Measurements from ENCODE around the gene FABP2. TPM values are rescaled to one million over a fixed set of nuclear protein-coding genes. Genes with fewer than 3 reads are reported as not detected.
A peak's percentile ranks its signal among the peaks of the same experiment; 100 is the strongest.
"Not testable (repeated sequence)": the region's sequence is repeated elsewhere in the genome, so short reads cannot be mapped to it uniquely, and the experiment has no call there.

FABP2 gene
- total RNA-seq, 2 experiments from 2014 or later, result not detected

DNA sequence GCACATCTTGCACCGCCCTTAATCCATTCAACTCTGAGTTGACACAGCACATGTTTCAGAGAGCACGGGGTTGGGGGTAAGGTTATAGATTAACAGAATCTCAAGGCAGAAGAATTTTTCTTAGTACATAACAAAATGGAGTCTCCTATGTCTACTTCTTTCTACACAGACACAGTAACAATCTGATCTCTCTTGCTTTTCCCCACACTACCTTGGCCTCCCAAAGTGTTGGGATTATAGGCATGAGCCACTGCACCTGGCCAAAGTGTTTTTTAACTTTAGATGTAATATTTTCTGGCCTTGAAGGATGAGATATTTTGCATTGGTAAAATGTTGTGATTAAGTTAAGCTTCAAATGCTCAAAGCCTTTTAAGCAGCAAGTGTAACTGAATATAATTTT lies 21.4 kb upstream of the FABP2 start:
- ATAC-seq; H3K27ac Mint-ChIP-seq; CTCF ChIA-PET; H3K27me3 Mint-ChIP-seq (ENCODE audit: low read depth); H3K4me3 Mint-ChIP-seq; H3K4me1 Mint-ChIP-seq (ENCODE audit: low read depth); POLR2A ChIA-PET; H3K9me3 Mint-ChIP-seq (ENCODE audit: insufficient read depth); DNase-seq; H3K36me3 Mint-ChIP-seq (ENCODE audit: low read depth): not testable (repeated sequence)

DNA sequence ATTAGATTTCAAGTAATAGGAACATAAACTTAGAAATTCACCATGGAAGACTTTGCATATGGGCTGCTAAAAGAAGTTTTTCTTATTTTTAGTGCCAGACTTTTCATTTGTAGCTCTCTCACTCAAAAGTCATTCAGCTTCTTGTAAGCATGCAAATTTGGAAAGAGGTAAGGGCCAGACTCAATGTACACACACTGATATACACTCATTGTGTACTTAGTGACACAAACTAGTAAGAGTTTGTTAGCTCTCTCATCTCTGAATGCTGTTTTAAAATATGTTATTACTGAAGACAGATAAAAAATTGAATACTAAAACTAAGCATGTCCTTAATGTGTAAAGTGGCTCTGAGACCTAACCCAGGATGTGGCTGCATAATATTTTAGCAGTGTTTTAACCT lies 18.0 kb upstream of the FABP2 start:
- POLR2A ChIA-PET; DNase-seq; H3K27ac Mint-ChIP-seq; H3K4me1 Mint-ChIP-seq (ENCODE audit: low read depth); H3K27me3 Mint-ChIP-seq (ENCODE audit: low read depth); H3K9me3 Mint-ChIP-seq (ENCODE audit: insufficient read depth); H3K36me3 Mint-ChIP-seq (ENCODE audit: low read depth); H3K4me3 Mint-ChIP-seq; ATAC-seq; CTCF ChIA-PET: not testable (repeated sequence)

DNA sequence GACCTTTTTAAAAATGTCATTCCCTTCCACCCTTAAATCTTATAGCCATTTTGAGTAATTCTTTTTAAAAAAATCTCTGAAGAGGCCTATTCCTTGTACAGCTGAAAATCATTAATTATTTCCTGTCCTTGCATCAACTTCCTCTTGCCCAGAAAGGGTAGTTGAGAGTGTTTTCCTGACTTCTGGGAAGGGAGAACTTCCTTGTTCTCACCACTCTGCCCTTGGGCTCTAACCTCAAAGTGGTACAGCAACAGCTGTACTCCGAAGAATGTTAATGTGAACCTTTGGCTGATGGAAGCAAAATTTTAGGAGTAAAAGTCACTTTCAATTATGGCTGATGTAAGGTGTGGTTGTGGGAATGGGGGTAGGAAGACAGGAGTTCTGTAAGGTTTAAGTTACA lies 15.1 kb upstream of the FABP2 start:
- ATAC-seq, result no peak
- no peak overlapping the region for H3K27ac Mint-ChIP-seq

DNA sequence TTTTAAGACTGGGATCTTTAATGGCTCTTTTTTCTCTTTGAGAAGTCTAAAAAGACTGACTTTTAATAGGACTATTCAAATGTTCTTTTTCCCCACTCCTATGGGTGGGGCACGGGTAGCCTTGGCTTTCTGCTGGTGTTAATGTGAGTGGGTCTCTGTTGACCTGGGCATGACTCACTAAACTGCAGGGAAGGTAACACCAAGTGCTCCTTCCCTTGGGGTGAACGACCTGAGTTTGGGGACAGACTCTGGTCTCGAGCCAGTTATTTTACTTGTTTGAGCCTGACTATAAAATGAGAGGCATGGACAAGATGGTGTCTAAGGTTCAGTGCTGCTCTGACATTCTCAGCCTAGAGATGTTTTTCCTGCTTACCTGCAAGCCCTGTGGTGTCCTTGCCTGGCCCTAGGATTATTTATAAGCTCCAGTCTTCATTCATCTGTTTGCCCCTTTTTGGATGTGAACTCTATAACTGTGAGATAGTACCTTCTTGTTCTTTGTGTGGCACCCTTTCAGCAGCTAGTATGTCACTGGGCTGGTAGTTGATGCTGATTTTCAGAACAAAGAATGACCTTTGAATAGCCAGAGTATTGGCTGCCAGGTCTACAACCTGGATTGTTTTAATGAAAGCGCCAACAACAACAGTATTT lies 14.5 kb upstream of the FABP2 start:
- H3K36me3 Mint-ChIP-seq (ENCODE audit: low read depth); H3K27me3 Mint-ChIP-seq (ENCODE audit: low read depth); H3K27ac Mint-ChIP-seq; H3K9me3 Mint-ChIP-seq (ENCODE audit: insufficient read depth); H3K4me3 Mint-ChIP-seq; DNase-seq; ATAC-seq; H3K4me1 Mint-ChIP-seq (ENCODE audit: low read depth); CTCF ChIA-PET: not testable (repeated sequence)
- POLR2A ChIA-PET, result interaction anchor here (0.6 kb wide), 1 partner anchor 745 kb away, joined by 5 read pairs; no protein-coding TSS in a partner anchor

More for the DNA sequence above, 15.1 kb upstream of the FABP2 start:
- POLR2A ChIA-PET, result no interaction called here
- Mint-ChIP-seq H3K9me3 (ENCODE audit: insufficient read depth) (no peaks in the 10 kb centered on the region), H3K4me1 (ENCODE audit: low read depth) (peaks cover 4% of the 10 kb centered on the region), H3K36me3 (ENCODE audit: low read depth) (no peaks in the 10 kb centered on the region), H3K27me3 (ENCODE audit: low read depth) (no peaks in the 10 kb centered on the region), H3K4me3 (no peak overlapping the region)
- no peak for DNase-seq
- CTCF ChIA-PET, result no interaction called here

DNA sequence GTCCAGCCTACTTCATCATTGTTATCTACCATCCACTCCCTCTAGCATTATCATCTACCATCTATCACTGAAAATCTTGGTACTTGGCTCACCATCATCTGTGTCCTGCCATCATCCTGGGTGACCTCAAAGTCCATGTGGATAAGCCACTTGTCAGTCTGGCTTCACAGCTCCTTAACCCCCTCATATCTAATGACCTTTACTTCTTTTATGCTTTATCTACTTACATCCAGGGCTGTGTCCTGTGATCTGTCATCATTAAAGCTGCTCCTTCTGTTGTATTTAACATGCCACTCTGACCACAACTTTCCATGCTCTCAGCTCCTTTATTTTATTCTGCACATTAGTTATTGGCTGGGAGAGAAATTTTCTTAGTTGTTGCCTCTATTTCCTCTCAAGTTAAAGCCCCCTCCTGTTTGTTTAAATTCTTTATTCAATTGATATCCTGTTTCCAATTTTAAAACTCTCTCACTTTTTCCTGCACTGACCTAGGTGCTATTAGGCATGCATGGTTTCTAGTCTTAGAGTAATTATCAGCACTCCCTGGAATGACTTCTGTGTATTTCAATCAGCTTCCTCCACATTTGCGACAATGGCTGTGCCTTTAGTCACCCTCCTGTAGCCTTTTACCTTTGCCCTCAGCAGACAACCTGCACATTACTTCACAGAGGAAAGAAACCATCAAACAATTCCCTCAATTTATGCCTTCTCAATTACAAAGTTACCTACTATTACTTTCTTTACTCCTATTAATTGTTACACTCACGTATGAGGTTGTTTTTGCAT lies 8.1 kb upstream of the FABP2 start:
- H3K4me1 Mint-ChIP-seq (ENCODE audit: low read depth), result no peaks in the 10 kb centered on the region
- no peaks in the 10 kb centered on the region for H3K36me3 Mint-ChIP-seq (ENCODE audit: low read depth)
- peaks cover 16% of the 10 kb centered on the region for H3K27me3 Mint-ChIP-seq (ENCODE audit: low read depth)
- POLR2A ChIA-PET, result no interaction called here
- no peaks in the 10 kb centered on the region for H3K9me3 Mint-ChIP-seq (ENCODE audit: insufficient read depth)
- ATAC-seq, result no peak
- no peak overlapping the region for H3K27ac Mint-ChIP-seq
- CTCF ChIA-PET, result no interaction called here
- H3K4me3 Mint-ChIP-seq, result no peak overlapping the region
- no peak for DNase-seq

DNA sequence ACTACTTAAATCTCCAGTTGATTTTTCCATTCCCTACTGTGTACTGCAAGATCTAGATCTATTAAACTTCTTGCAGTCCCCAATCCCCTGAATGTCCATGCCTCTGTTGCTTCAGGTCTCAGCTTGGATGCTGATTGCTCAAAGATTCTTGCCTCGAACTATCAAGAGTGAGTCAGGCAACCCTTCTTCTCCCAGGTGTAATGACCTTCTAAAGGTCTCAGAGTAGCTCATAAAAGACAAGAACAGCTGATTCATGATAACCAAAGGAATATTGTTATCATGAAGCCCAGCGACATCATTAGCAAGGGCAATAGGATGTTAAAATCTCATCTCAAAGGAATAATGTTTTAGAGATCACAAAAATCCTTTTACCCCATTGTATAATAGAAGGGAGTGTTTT lies 6.8 kb upstream of the FABP2 start:
- H3K36me3 Mint-ChIP-seq (ENCODE audit: low read depth), result no peaks in the 10 kb centered on the region
- ATAC-seq (no peak), DNase-seq (no peak)
- H3K27ac Mint-ChIP-seq, result no peak overlapping the region
- H3K4me1 Mint-ChIP-seq (ENCODE audit: low read depth), result no peaks in the 10 kb centered on the region
- H3K27me3 Mint-ChIP-seq (ENCODE audit: low read depth), result peaks cover 16% of the 10 kb centered on the region
- H3K9me3 Mint-ChIP-seq (ENCODE audit: insufficient read depth), result no peaks in the 10 kb centered on the region
- ChIA-PET CTCF (no interaction called here), POLR2A (no interaction called here)
- no peak overlapping the region for H3K4me3 Mint-ChIP-seq

DNA sequence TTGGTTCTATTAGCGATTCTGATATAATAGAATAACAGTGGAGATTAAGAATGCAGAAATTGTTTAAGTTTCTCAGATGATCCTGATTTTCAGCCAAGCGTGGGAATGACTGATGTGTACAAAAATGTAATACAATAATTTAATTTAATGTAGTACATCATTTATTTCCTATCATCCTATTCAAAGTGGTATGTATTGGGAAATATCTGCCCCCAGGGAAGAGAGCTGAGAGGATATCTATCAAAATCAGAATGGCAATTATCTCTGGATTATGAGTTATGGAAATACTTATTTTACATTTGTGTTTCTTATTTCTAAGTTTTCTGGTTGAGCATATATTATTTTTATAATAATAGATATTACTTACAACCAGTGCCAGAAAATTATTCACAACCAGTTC lies 3.9 kb downstream of the FABP2 start:
- H3K4me3 Mint-ChIP-seq, result no peak overlapping the region
- DNase-seq, result no peak
- ChIA-PET CTCF (no interaction called here), POLR2A (no interaction called here)
- H3K36me3 Mint-ChIP-seq (ENCODE audit: low read depth), result no peaks in the 10 kb centered on the region
- no peak overlapping the region for H3K27ac Mint-ChIP-seq
- H3K27me3 Mint-ChIP-seq (ENCODE audit: low read depth), result peaks cover 37% of the 10 kb centered on the region
- no peaks in the 10 kb centered on the region for H3K4me1 Mint-ChIP-seq (ENCODE audit: low read depth)
- H3K9me3 Mint-ChIP-seq (ENCODE audit: insufficient read depth), result no peaks in the 10 kb centered on the region
- ATAC-seq, result no peak

DNA sequence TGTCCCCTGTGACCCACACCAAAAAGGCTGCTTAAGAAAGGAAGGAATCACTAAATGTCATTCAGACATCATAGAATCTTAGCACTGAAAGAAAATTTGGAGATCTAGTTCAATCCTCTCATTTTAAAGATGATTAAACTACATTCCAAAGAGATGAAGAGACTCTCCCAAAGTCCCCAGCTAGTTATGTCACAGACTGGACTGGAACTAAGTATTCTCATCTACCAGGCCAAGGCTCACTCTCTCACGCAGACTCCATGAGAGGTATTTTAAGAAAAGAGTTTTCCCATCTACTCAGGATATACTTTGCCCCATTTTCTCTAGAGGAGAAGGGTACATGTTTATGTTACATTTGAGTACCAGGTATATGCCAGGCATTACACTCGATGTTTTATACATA lies 6.9 kb downstream of the FABP2 start:
- Mint-ChIP-seq H3K27ac (no peak overlapping the region), H3K27me3 (ENCODE audit: low read depth) (peaks cover 40% of the 10 kb centered on the region), H3K36me3 (ENCODE audit: low read depth) (no peaks in the 10 kb centered on the region), H3K4me3 (no peak overlapping the region), H3K9me3 (ENCODE audit: insufficient read depth) (no peaks in the 10 kb centered on the region), H3K4me1 (ENCODE audit: low read depth) (no peaks in the 10 kb centered on the region)
- no peak for ATAC-seq
- POLR2A ChIA-PET, result no interaction called here
- DNase-seq, result no peak
- CTCF ChIA-PET, result interaction anchor here (1.4 to 3.7 kb wide), 2 partner anchors 178 to 313 kb away, joined by 5 to 15 read pairs; partner anchors contain the start of gene PDE5A

DNA sequence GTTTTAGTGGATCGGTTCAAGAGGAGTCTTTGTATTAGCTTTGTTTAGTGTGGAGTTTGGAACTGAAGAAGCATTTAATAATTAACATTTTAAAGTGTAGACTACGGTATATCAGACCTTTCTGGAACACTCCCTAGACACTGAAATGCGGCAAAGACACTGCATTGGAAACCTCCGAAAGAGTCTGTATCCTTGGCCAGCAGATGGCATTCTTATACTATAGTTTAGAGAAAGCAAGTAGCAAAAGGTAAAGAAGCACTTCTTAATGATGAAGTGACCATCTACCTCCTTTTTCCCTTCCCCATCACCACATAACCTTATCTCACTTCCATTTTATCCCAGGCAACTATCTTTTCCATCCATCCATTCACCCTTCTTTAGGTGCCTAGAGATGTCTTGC lies 7.6 kb downstream of the FABP2 start:
- no peaks in the 10 kb centered on the region for H3K4me1 Mint-ChIP-seq (ENCODE audit: low read depth)
- CTCF ChIA-PET, result interaction anchor here (0.7 to 3.7 kb wide), 5 partner anchors 14 to 314 kb away, joined by 3 to 15 read pairs (median 4); partner anchors contain the start of gene PDE5A
- H3K27me3 Mint-ChIP-seq (ENCODE audit: low read depth), result peaks cover 41% of the 10 kb centered on the region
- ATAC-seq (peak; percentile 65), DNase-seq (peak; percentile 42)
- no peak overlapping the region for H3K4me3 Mint-ChIP-seq
- H3K9me3 Mint-ChIP-seq (ENCODE audit: insufficient read depth), result no peaks in the 10 kb centered on the region
- H3K27ac Mint-ChIP-seq, result no peak overlapping the region
- POLR2A ChIA-PET, result no interaction called here
- H3K36me3 Mint-ChIP-seq (ENCODE audit: low read depth), result no peaks in the 10 kb centered on the region

DNA sequence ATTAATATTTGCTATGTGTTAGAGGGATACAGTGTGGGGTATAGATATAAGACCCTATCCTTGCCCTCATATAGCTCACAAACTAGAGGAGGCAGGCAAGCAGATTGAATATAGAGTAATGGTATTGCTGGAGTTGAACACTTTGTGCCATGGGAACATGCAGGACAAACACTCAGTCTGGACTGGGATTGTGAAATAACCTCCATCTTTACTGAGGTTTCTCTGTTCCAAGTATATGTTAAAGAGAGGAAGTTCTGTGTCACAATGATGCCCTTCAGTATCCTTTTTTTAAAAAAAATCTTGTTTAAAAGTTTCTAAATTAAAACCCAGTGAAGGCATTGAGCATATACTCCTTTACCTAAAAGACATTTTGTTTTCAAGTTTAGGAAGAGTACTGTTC lies 8.7 kb downstream of the FABP2 start:
- DNase-seq (no peak), ATAC-seq (no peak)
- POLR2A ChIA-PET, result no interaction called here
- CTCF ChIA-PET, result interaction anchor here (1.2 to 3.7 kb wide), 4 partner anchors 13 to 315 kb away, joined by 4 to 15 read pairs (median 6); partner anchors contain the start of gene PDE5A
- Mint-ChIP-seq H3K36me3 (ENCODE audit: low read depth) (no peaks in the 10 kb centered on the region), H3K27me3 (ENCODE audit: low read depth) (peaks cover 41% of the 10 kb centered on the region), H3K4me3 (no peak overlapping the region), H3K27ac (no peak overlapping the region), H3K4me1 (ENCODE audit: low read depth) (no peaks in the 10 kb centered on the region), H3K9me3 (ENCODE audit: insufficient read depth) (no peaks in the 10 kb centered on the region)

DNA sequence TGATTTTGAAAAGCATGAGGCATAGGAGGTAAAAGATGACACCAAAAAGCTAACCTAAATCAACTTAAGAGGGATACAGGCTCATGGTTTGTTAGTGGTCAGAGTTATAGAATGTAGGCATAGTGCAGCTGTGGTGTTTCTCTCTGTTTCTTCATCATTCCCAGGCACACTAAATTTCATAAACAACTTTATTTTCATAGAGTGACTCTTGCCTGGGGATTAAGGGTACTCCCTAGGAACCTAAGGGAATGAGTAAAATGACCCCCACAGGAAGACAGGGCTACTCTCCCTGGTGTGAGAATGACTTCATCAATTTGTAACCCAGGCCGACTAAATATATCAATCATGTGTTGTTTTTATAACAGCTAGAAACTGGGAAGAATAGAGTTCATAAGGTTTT lies 11.1 kb downstream of the FABP2 start:
- H3K4me3 Mint-ChIP-seq, result no peak overlapping the region
- no peaks in the 10 kb centered on the region for H3K4me1 Mint-ChIP-seq (ENCODE audit: low read depth)
- ATAC-seq, result no peak
- ChIA-PET CTCF (interaction anchor here (1.2 to 1.3 kb wide), 3 partner anchors 144 to 269 kb away, joined by 3 to 4 read pairs (median 4); no protein-coding TSS in a partner anchor), POLR2A (no interaction called here)
- H3K27ac Mint-ChIP-seq, result no peak overlapping the region
- peaks cover 45% of the 10 kb centered on the region for H3K27me3 Mint-ChIP-seq (ENCODE audit: low read depth)
- no peaks in the 10 kb centered on the region for H3K9me3 Mint-ChIP-seq (ENCODE audit: insufficient read depth)
- DNase-seq, result no peak
- no peaks in the 10 kb centered on the region for H3K36me3 Mint-ChIP-seq (ENCODE audit: low read depth)

DNA sequence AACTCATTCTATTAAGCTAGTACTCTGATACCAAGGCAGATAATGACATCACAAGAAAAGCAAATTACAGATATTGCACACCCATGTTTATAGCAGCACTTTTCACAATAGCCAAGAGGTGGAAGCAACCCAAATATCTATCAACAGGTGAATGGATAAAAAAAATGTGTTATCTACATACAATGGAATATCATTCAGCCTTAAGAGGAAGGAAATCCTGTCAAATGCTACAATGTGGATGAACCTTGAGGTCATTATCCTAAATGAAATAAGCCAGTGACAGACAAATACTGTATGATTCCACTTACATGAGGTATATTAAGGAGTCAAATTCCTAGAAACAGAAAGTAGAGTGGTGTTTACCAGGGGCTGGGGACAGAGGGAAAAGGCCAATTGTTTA lies 14.3 kb downstream of the FABP2 start:
- ChIA-PET CTCF (interaction anchor here (1.0 kb wide), 2 partner anchors 9 to 321 kb away, joined by 3 read pairs; partner anchors contain the start of gene PDE5A), POLR2A (no interaction called here)
- ATAC-seq, result no peak
- no peak overlapping the region for H3K4me3 Mint-ChIP-seq
- no peak for DNase-seq
- no peaks in the 10 kb centered on the region for H3K36me3 Mint-ChIP-seq (ENCODE audit: low read depth)
- no peaks in the 10 kb centered on the region for H3K9me3 Mint-ChIP-seq (ENCODE audit: insufficient read depth)
- H3K27me3 Mint-ChIP-seq (ENCODE audit: low read depth), result peaks cover 25% of the 10 kb centered on the region
- H3K4me1 Mint-ChIP-seq (ENCODE audit: low read depth), result no peaks in the 10 kb centered on the region
- no peak overlapping the region for H3K27ac Mint-ChIP-seq

Measured in activated CD8-positive, alpha-beta T cell treated with anti-CD3 and anti-CD28 coated beads, Interleukin-2, amount 10 ng/mL, durations not matched to agents 7 days and 5 days (primary cell).